Suprapubic skin (tissue), 4 donors: ENCODE data around the gene TTC28.

ENCODE experiments used
- CTCF ChIP-seq, 2 donors: fragments of 200-600 bp in 1 of 2; fragments of 450-650 bp in 1 of 2; sonication (generic) in 1 of 2; IDR thresholded peaks; one replicate each; pipeline ENCODE4 v1.5.1; 2016 to 2019; ENCODE audit warnings: antibody characterized with exemption in 2 of 2, mild to moderate bottlenecking in 1 of 2, moderate library complexity in 1 of 2
- POLR2A ChIP-seq, 2 donors: fragments of 450-650 bp; IDR thresholded peaks; one replicate each; pipeline ENCODE4 v1.6.1; 2017; ENCODE audit warnings: antibody characterized with exemption in 2 of 2, mild to moderate bottlenecking in 2 of 2, moderate library complexity in 2 of 2
- POLR2AphosphoS5 ChIP-seq, 3 donors: sonication (generic); formaldehyde crosslinking; IDR thresholded peaks; one replicate each; pipeline ENCODE4 v1.6.1; 2017; ENCODE audit warnings: antibody characterized with exemption in 3 of 3

- TF ChIP-seq CTCF (IDR thresholded peaks at IDR 0.05) (no peak), POLR2A (IDR thresholded peaks at IDR 0.05) (no peak), POLR2AphosphoS5 (IDR thresholded peaks at IDR 0.05) (no peak)
Measured at GRCh38 chr22:27998511-27999410, 680.9 kb downstream of the TTC28 start.
